Panc1 (cell line): ENCODE measurements around the gene TREM2. TPM values are rescaled to one million over a fixed set of nuclear protein-coding genes. Genes with fewer than 3 reads are reported as not detected.

Source experiments
- ATAC-seq: fragments of 200-7000 bp; cut with Tn5 transposase; 2 replicates; pipeline ENCODE4 v1.9.1; 2020; ENCODE audit warnings: mild to moderate bottlenecking, moderate library complexity
- BruUV-seq: library from RNA; stranded (reverse); fragments of 400-500 nt; replicated peaks from 2 replicates; lab custom pipeline; 2021; lab: Mats Ljungman, UMichigan
- CTCF ChIA-PET: fragments of 300-600 bp; sonication (Branson Sonifier 250); formaldehyde crosslinking; loops from one replicate; lab custom pipeline; 2022; ENCODE audit warnings: antibody characterized with exemption; lab: Charles Lee
- POLR2A ChIA-PET: fragments of 300-600 bp; sonication (Branson Sonifier 250); formaldehyde crosslinking; loops from one replicate; lab custom pipeline; 2022; ENCODE audit warnings: antibody characterized with exemption; lab: Charles Lee
- DNase-seq: peaks from one replicate; pipeline ENCODE4 v3.0.0-alpha.2; 2010; ENCODE audit warnings: low read depth, low spot score
- H3K27ac ChIP-seq: 2 replicates; pipeline ENCODE4 v1.5.1; 2011; ENCODE audit warnings: mild to moderate bottlenecking, low read length, inconsistent platforms
- H3K27me3 ChIP-seq: fragments of 200-500 bp; sonication (Bioruptor generic); 2 replicates; pipeline ENCODE4 v1.6.0; 2014; ENCODE audit warnings: low read length, inconsistent platforms; ENCODE audit not compliant: control insufficient read depth, insufficient read depth
- H3K36me3 ChIP-seq: fragments of 200-500 bp; sonication (Bioruptor generic); 2 replicates; pipeline ENCODE4 v1.5.1; 2014; ENCODE audit warnings: inconsistent platforms, mild to moderate bottlenecking, low read length, moderate library complexity; ENCODE audit not compliant: control insufficient read depth, insufficient read depth
- H3K4me1 ChIP-seq: 2 replicates; pipeline ENCODE4 v1.5.1; 2011; ENCODE audit warnings: inconsistent platforms, mild to moderate bottlenecking, low read length, moderate library complexity; ENCODE audit not compliant: control insufficient read depth, insufficient read depth
- H3K4me3 ChIP-seq, 2 experiments: 2 replicates each; pipeline ENCODE4 v1.5.1; 2011 to 2012; ENCODE audit warnings: low read depth in 2 of 2, low read length in 2 of 2, mild to moderate bottlenecking in 2 of 2, inconsistent platforms in 1 of 2, moderate library complexity in 1 of 2
- H3K9me3 ChIP-seq: fragments of 200-500 bp; sonication (Bioruptor generic); 2 replicates; pipeline ENCODE4 v1.5.1; 2014; ENCODE audit warnings: low read depth, mild to moderate bottlenecking, inconsistent platforms, low read length, moderate library complexity; ENCODE audit not compliant: control insufficient read depth, insufficient read depth
- POLR2AphosphoS5 ChIP-seq: IDR thresholded peaks from 2 replicates; pipeline ENCODE4 v1.6.1; 2012; ENCODE audit warnings: mild to moderate bottlenecking, low read depth, low read length, moderate library complexity
- SIN3A ChIP-seq: IDR thresholded peaks from 2 replicates; pipeline ENCODE4 v1.6.1; 2012; ENCODE audit warnings: low read depth, mild to moderate bottlenecking, low read length, moderate library complexity, borderline replicate concordance; ENCODE audit not compliant: insufficient read depth
- TCF7L2 ChIP-seq: IDR thresholded peaks from 2 replicates; pipeline ENCODE4 v1.6.1; 2011; ENCODE audit warnings: mild to moderate bottlenecking, low read depth, low read length, inconsistent platforms
- in situ Hi-C: cut with HindIII; loops from 2 replicates; pipeline ENCODE4 v1.10.0; 2016; ENCODE audit warnings: low sequenced_read_pairs, low pct_unique_long_range_greater_than_20kb
- intact Hi-C: fragments of 100-400 bp; cut with micrococcal nuclease; formaldehyde crosslinking; loops from one replicate; pipeline ENCODE4 v1.10.0; 2022; ENCODE audit not compliant: unreplicated experiment
- total RNA-seq: library from RNA; stranded (reverse); gene quantifications from one replicate; pipeline ENCODE4 v1.2.1, GENCODE V29; 2021; ENCODE audit not compliant: unreplicated experiment
- TF ChIP-seq, protein P1 (sequence below), 2 experiments: IDR thresholded peaks; 2 replicates each; pipeline ENCODE4 v1.6.1; 2011 to 2012; ENCODE audit warnings: low read depth in 2 of 2, control low read depth in 1 of 2, low read length in 1 of 2, mild to moderate bottlenecking in 1 of 2, moderate library complexity in 1 of 2; ENCODE audit not compliant: insufficient read depth in 1 of 2
- TF ChIP-seq, protein P2 (sequence below): fragments of 450-650 bp; IDR thresholded peaks from 2 replicates; pipeline ENCODE4 v1.5.1; 2017; ENCODE audit warnings: mild to moderate bottlenecking

Gene TREM2
- total RNA-seq, 1 experiment from 2014 or later, result not detected

DNA sequence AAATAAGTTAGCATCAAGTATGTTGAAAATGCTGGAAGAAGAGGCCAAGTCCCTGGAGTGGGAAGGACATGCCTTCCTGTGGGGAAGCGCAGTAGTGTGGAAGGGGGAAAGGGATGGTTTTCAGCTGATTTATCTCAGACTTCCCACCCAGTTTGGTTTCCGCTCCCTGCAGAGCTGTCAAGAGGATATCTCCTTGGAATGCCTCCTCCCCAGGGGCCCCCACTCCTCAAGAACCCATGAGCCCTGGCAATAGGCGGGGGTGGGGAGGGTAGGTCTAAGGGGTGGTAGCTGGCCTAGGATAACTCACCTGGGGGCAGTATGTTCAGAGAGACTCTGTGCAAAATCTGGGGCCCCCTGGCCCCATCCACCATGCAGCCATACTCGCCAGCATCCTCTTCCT is 9.5 kb downstream of the TREM2 start:
- no peak overlapping the region for H3K4me3 ChIP-seq
- CTCF ChIA-PET, result no interaction called here
- POLR2A ChIA-PET, result no interaction called here
- no peaks in the 10 kb centered on the region for H3K4me1 ChIP-seq
- no TSS peak for BruUV-seq
- in situ Hi-C loops, result no loop called here
- H3K9me3 ChIP-seq, result no peaks in the 10 kb centered on the region
- intact Hi-C loops, result no loop called here
- no peaks in the 10 kb centered on the region for H3K36me3 ChIP-seq
- ATAC-seq, result no peak
- TF ChIP-seq, protein P1, sequence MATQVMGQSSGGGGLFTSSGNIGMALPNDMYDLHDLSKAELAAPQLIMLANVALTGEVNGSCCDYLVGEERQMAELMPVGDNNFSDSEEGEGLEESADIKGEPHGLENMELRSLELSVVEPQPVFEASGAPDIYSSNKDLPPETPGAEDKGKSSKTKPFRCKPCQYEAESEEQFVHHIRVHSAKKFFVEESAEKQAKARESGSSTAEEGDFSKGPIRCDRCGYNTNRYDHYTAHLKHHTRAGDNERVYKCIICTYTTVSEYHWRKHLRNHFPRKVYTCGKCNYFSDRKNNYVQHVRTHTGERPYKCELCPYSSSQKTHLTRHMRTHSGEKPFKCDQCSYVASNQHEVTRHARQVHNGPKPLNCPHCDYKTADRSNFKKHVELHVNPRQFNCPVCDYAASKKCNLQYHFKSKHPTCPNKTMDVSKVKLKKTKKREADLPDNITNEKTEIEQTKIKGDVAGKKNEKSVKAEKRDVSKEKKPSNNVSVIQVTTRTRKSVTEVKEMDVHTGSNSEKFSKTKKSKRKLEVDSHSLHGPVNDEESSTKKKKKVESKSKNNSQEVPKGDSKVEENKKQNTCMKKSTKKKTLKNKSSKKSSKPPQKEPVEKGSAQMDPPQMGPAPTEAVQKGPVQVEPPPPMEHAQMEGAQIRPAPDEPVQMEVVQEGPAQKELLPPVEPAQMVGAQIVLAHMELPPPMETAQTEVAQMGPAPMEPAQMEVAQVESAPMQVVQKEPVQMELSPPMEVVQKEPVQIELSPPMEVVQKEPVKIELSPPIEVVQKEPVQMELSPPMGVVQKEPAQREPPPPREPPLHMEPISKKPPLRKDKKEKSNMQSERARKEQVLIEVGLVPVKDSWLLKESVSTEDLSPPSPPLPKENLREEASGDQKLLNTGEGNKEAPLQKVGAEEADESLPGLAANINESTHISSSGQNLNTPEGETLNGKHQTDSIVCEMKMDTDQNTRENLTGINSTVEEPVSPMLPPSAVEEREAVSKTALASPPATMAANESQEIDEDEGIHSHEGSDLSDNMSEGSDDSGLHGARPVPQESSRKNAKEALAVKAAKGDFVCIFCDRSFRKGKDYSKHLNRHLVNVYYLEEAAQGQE (IDR thresholded peaks at IDR 0.05; ENCODE audit: insufficient read depth in 1 of 2, low read depth in 2 of 2, low read length in 1 of 2), result no peak
- TF ChIP-seq POLR2AphosphoS5 (no peak), TCF7L2 (no peak), SIN3A (no peak)
- TF ChIP-seq, protein P2, sequence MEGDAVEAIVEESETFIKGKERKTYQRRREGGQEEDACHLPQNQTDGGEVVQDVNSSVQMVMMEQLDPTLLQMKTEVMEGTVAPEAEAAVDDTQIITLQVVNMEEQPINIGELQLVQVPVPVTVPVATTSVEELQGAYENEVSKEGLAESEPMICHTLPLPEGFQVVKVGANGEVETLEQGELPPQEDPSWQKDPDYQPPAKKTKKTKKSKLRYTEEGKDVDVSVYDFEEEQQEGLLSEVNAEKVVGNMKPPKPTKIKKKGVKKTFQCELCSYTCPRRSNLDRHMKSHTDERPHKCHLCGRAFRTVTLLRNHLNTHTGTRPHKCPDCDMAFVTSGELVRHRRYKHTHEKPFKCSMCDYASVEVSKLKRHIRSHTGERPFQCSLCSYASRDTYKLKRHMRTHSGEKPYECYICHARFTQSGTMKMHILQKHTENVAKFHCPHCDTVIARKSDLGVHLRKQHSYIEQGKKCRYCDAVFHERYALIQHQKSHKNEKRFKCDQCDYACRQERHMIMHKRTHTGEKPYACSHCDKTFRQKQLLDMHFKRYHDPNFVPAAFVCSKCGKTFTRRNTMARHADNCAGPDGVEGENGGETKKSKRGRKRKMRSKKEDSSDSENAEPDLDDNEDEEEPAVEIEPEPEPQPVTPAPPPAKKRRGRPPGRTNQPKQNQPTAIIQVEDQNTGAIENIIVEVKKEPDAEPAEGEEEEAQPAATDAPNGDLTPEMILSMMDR, result no peak
- peaks cover 9% of the 10 kb centered on the region; the same call in 1 of the 2 replicates for H3K27me3 ChIP-seq
- no peak overlapping the region for H3K27ac ChIP-seq
- DNase-seq, result no peak

DNA sequence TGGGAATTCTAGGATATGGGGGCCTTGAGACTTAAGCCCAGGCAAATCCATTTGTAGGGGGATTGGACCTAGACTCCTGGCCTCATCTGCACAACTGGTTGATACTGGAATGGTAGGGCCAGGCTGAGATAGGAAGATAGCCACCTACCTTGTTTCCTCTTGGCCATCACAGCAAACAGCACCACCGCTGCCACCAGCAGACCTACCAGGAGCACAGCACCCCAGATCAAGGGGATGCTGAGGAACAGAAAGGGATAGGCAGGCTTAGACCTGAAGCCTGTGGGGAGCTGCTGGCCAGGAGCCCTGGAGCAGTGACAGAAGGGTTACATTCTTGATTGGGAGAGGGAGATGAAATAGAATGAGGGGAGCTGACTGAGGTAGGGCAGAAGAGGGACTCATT is 12.2 kb downstream of the TREM2 start:
- ChIA-PET CTCF (no interaction called here), POLR2A (no interaction called here)
- in situ Hi-C loops (no loop called here), intact Hi-C loops (no loop called here)
- Histone ChIP-seq H3K9me3 (no peaks in the 10 kb centered on the region), H3K4me3 (no peak overlapping the region), H3K36me3 (no peaks in the 10 kb centered on the region), H3K27ac (no peak overlapping the region), H3K4me1 (no peaks in the 10 kb centered on the region), H3K27me3 (peaks cover 12% of the 10 kb centered on the region)
- TF ChIP-seq, protein P2, result no peak
- TF ChIP-seq, protein P1 (IDR thresholded peaks at IDR 0.05; ENCODE audit: insufficient read depth in 1 of 2, low read depth in 2 of 2, low read length in 1 of 2), result no peak
- TF ChIP-seq POLR2AphosphoS5, result no peak
- no peak for TF ChIP-seq SIN3A
- TF ChIP-seq TCF7L2, result no peak
- DNase-seq (no peak), ATAC-seq (no peak)
- BruUV-seq, result no TSS peak
